IPS-NIHi11 (cell line): ENCODE data around the gene RNF126.
"Not testable (repeated sequence)": the region's sequence is repeated elsewhere in the genome, so short reads cannot be mapped to it uniquely, and the experiment has no call there.

Experiments used
- DNase-seq: peaks from one replicate; pipeline ENCODE4 v3.0.0; 2012; ENCODE audit warnings: mixed read lengths, low spot score

RNF126 gene

GRCh38 chr19:628168-628567, 34.8 kb downstream of the RNF126 start:
- DNase-seq, result peak; percentile 77

- DNase-seq, result not testable (repeated sequence)
Measured at GRCh38 chr19:626566-626965, 36.4 kb downstream of the RNF126 start.

GRCh38 chr19:625257-625656, 37.8 kb downstream of the RNF126 start:
- no peak for DNase-seq

DNA sequence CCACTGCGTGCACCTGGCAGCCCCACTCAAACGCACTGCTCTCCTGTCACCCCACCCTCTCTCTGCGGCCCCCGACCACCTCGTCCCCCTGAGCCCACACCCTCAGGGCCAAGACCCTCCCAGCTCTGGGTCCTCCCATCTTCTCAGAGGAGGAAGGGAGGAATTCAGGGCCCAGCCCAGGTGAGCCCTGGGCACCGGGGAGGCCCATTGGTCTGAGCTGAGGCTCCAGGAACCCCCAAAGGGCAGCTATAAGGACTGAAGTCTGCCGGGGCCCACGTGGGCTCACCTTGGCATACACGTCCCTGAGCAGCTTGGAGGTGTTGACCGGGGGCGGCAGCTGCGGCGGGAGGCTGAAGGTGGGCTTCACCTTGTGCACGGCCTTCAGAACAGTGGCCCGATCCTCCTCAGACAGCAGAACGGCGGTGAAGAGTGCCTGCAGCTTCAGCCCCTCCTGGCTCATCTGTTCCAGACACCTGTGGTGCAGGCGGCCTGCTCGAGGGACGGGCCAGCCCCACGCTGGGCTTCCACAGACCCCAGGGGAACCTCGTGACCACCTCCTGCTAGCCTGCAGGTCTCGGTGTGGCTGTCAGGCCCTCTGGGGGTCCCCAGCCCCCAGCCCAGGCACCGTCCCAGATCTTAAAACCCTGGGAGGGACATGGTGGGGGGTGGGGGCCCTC, 38.4 kb downstream of the RNF126 start:
- DNase-seq, result no peak

DNA sequence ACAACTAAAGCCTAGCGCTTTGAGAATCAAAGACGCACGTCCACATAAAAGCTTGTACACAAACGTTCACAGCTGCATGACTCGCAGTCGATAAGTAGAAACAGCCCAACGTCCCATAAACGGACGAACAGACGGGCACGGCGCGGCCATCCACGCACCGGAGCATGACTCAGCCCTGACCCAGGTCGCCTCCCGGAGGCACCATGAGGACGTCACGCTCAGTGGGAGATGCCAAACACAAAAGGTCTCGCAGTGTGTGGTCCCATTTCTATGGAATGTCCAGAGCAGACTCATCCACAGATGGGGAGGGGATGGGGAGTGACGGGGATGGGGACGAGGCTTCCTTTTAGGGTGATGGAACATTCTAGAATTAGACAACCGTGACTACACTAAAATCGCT, 39.0 kb downstream of the RNF126 start:
- DNase-seq, result peak; percentile 65

DNA sequence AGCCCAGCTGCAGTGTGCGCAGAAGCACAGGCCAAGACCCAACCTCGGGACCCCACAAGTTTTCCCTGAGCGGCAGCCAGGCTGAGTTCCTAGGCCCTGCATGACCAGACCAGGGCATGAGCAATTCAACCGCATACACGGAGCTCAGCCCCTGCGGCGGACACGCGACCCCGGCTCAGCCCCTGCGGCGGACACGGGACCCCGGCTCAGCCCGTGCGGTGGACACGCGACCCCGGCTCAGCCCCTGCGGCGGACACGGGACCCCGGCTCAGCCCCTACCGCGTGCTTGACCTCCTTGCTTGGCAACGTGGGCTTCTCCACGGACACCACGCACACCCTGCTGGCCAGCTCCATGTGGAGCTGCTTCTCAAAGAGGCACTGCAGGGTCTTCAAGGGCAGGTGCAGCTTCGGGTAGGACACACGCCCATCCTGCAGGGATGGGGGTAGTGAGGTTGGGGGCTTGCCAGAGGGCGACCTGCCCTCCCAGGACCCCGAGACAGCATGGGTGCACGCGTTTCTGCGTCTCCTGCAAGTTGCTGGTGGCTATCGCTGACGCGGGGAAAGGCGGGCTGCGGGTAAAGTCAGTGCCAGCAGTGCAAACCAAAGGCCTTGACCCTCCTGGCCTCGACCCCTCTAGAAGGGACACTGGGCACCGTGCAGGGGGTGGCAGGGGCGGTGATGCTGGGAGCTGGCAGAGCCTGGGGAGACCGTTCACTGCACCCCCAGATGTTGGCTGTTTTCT, 39.7 kb downstream of the RNF126 start:
- no peak for DNase-seq

DNA sequence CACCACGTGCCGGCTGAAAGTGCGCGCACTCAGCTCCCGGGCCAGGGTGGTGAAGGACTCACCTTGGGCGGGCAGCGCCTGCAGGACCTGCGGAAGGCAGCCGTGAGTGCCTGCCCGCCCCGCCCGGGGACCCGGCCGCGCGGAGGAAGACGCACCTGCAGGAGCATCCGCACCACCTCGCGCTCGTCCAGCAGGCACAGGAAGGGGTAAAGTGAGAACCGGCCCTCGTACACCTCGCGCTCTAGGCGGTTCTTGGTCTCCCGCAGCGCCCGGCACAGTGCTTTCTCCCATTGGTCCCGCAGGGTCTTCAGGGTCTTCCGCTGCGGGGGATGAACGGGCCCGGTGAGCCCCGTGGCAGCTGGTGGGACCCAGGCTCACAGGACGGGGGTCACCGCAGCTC, 40.3 kb downstream of the RNF126 start:
- no peak for DNase-seq

DNA sequence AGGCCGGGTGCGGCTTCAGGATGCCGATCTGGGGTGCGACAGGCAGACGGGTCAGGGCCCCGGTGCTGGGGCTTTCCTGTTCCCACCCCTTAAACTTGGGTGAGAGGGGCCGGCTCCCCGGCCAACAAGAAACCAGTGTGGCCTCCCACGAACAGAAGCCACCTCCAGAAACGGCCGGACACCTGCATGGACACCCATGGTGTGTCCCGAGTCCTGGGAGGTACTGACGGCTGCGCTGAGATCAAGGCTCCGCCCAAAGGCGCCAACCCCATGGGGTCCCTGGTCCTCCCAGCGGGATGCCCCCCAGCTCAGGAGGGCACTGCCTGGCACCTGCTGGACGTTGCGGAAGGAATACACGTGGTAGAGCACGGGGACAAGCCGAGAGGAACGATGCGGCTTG, 41.2 kb downstream of the RNF126 start:
- no peak for DNase-seq

- DNase-seq, result not testable (repeated sequence)
Measured at GRCh38 chr19:621191-621590, 41.8 kb downstream of the RNF126 start.

GRCh38 chr19:620166-620862, 42.7 kb downstream of the RNF126 start:
- no peak for DNase-seq

GRCh38 chr19:619286-620002, 43.6 kb downstream of the RNF126 start:
- DNase-seq, result no peak

- DNase-seq, result no peak
Measured at GRCh38 chr19:618674-619285, 44.2 kb downstream of the RNF126 start.

DNA sequence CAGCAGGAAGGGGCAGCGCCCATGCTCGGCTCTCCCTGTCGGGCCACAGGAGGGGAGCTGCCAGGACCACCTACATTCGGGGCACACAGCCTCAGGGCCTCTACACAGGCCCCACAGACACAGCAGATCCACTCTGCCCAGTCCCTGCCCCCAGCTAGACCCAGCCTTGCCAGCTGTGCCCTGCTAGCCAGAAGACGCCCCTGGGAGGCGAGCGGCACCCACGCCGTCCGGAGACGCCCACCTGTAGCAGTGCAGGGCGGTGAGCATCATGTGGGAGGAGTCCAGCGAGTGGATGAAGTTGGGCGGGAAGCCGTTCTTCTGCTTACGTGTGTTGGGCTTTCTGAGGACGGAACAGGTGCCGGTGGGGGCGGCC, 44.8 kb downstream of the RNF126 start:
- DNase-seq, result no peak

DNA sequence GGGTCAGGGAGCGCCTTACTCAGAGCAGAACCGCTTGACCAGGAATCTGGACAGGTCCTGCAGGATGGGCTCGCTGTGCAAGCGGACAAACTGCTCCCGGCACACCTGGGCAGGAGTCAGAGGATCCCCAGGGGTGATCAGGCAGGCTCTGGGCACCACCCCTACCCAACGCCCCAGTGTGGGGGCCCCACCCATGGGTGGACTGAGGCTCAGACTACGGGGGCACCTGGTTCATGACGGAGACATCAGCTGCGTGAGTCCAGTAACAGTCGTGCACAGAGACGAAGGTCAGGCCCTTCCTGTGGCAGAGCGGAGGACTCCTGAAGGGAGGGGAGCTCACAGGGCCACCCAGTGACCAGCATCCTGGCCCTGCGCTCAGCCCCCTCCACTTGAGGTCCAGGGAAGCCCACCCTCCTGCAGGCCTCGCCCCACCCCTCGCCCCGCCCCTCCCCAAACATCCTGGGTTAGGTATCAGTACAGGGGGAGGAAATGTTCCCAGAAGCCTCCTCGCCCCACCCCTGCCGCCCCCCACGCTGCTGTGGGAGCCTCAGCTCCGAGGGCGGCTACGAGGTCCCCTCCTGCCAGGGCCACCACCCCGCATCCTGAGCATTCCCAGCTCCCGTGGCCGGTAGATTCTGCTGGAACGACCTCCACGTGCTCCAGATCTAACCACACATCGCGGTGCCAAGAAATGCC, 45.3 kb downstream of the RNF126 start:
- DNase-seq, result no peak

DNA sequence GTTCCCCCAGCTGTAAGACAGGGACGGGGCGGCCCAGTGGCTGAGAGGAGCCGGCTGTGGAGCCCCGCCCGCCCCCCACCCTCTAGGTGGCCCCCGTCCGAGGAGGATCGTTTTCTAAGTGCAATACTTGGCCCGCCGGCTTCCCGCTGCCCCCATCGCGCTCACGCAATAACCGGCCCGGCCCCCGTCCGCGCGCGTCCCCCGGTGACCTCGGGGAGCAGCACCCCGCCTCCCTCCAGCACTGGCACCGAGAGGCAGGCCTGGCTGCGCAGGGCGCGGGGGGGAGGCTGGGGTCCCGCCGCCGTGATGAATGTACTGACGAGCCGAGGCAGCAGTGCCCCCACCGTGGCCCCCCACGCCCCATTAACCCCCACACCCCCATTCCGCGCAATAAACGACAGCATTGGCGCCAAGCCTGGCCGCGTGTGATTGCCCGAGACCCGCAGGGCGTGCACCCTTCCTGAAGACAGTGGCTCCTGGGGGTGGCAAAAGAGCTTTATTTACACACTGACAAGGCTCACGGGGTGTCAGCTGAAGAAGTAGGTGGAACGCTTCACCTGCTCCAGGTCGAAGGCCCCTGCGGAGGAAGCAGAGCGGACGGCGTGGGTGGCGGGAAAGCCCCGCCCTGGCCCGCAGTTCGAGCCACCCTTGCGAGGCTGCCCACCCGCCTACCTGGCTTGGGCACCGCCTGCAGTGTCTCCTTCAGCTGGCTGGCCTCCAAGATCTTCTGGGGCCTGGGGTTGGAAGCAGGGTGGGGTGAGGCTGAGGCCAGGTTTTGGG, 46.1 kb downstream of the RNF126 start:
- DNase-seq, result no peak

- DNase-seq, result peak; percentile 83
Measured at GRCh38 chr19:616062-616700, 46.8 kb downstream of the RNF126 start.

- DNase-seq, result no peak
Measured at GRCh38 chr19:615619-616018, 47.4 kb downstream of the RNF126 start.

GRCh38 chr19:613732-614567, 49.1 kb downstream of the RNF126 start:
- DNase-seq, result no peak

DNA sequence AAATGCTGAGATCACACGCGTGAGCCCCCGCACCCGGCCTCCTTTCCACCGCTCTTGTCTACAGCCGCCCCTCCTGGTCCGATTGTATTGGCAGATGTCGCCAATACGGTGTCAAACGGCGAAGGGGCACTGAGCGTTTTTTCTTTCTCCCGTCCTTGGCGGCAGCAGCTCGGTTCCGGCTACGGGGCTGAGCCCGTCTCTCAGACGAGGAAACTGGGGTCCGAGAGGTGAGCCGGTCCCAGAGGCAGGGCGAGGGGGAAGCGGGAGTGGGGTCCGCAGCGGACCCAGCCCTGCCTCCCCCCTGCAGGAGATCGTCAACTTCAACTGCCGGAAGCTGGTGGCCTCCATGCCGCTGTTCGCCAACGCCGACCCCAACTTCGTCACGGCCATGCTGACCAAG, 50.1 kb downstream of the RNF126 start:
- DNase-seq, result no peak
